Stimulated activated CD4-positive, alpha-beta T cell treated with anti-CD3 and anti-CD28 coated beads, Interleukin-1b, Interleukin-23, amount 100 ng/mL, for 4 hours (primary cell): ENCODE results near the gene C19orf67.

Experiments used
- DNase-seq, 2 donors: peaks; one replicate each; pipeline ENCODE4 v3.0.0-alpha.2; 2020; ENCODE audit warnings: low read depth in 2 of 2

C19orf67 gene

DNA sequence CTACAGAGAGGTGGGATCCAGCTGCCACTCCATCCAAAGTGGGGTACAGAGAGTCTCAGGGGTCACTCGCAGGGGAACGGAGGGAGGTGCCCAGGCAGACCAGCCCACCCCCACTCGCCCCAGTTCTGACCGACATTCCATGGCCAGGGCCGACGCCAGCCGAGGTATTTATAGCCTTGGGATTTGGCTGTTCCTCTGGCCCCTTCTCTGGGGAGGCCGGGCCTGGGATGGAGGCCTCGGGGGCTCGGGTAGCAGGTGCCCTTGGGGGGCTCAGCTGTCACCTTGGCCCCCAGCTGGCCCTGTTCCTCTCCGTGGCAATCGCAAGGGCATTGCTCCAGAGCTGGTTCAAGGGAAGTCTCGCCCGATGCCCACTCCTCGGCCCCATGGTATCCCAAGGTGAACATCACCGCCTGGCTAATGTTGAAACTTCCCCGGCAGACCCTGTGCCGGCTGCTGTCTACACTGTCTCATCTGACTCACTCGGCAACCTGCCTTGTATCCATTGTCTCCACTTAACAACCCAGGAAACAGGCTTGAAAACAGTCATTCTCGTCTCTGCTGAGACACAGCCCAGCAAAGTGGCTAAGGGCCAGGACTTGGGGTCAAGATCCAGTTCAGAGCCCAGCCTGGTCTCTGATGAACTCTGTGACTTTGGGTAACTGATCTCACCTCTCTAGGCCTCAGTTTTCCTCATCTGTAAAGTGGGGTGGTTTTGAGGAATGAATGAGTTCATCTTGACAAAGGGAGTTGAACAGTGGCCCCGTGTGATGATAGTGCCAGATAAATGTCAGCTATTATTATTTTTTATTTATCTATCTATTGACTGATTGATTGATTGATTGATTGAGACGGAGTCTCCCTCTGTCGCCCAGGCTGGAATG is 22.2 kb upstream of the C19orf67 start:
- no peak for DNase-seq

DNA sequence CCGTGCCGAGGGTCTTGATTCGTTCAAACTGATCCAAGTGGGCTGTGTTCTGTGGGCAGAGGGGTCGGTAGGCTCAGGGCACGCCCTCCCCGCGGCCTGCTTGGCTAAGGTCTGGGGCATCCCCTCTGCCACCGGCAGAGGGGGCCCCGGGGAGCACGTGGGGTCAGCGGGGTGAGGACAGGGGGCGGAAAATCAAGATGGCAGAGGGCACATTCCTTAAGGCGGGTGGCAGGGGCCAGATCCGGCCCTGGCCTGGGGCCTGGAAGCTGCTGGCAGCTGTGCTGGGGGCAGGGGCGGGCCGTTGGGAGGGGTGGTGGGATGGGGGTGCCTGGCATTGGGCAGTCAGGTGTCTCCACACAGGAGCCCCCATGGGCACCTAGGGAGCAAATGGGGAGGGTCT is 21.3 kb upstream of the C19orf67 start:
- no peak for DNase-seq

GRCh38 chr19:14105680-14106079 is 20.1 kb upstream of the C19orf67 start:
- no peak for DNase-seq

DNA sequence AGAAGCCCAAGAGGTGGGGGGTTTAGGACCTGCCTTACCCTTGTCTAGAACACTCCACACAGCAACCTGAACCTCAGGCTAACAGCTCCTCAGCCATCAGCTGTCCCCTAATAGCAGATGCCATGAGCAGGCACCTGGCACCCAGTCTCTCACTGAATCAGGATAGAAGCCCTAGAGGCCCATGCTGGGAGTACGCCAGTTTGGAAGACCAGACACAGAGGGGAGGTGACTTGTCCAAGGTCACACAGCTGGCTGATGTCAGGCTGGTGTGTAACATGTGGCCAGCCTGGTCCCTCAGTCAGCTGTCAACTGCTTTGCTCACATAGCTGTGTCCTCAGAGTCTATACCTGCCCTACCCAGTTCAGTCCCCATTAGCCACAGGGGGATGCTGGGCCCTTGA is 17.7 kb upstream of the C19orf67 start:
- DNase-seq, result no peak

DNA sequence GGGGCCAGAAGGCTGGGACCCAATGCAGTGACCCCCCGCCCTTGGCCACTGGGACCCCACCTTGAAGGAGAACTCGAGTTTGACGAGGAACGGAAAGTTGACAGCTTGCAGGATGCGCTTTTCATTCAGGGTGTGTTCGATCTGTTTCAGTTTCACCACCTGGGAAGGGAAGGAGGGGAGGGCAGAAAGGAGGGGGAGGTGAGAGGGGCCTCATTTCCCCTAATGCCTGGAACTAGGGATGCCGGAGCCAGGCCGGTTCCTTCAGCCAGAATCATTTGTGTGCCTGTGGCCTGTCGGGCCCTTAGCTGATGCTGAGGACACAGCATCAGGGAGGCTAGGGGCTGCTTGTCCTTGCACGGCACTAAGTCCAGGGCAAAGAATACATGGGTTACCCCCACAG is 17.2 kb upstream of the C19orf67 start:
- DNase-seq, result no peak

DNA sequence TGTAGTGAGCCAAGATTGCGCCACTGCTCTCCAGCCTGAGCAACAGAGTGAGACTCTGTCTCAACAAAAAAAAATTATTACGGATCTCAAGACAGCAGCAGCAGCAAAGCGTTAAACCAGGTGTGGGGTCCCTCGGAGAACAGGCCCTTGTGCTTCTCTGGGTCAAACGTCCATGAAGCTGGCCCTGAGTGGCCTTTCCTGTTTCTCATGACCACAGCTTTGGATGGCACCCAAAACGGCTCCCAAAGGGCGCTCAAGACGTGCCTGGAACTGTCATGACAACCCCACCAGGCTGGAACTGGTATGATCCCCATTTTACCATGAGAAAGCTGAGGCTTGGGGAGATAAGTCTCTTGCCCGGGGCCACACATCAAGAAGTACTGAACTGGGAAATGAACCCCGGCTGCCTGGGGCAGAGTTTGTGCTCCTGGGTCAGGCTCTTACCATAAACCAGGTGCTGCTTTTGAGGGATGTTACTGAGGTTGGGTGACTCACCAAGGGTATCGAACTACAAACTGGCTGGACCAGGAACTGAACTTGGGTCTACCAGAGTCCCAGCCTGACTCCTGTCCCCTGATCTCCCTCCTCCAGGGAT is 16.6 kb upstream of the C19orf67 start:
- DNase-seq, result no peak

GRCh38 chr19:14101003-14101545 is 15.5 kb upstream of the C19orf67 start:
- no peak for DNase-seq

- no peak for DNase-seq
Measured at GRCh38 chr19:14097532-14098151, 12.1 kb upstream of the C19orf67 start.

DNA sequence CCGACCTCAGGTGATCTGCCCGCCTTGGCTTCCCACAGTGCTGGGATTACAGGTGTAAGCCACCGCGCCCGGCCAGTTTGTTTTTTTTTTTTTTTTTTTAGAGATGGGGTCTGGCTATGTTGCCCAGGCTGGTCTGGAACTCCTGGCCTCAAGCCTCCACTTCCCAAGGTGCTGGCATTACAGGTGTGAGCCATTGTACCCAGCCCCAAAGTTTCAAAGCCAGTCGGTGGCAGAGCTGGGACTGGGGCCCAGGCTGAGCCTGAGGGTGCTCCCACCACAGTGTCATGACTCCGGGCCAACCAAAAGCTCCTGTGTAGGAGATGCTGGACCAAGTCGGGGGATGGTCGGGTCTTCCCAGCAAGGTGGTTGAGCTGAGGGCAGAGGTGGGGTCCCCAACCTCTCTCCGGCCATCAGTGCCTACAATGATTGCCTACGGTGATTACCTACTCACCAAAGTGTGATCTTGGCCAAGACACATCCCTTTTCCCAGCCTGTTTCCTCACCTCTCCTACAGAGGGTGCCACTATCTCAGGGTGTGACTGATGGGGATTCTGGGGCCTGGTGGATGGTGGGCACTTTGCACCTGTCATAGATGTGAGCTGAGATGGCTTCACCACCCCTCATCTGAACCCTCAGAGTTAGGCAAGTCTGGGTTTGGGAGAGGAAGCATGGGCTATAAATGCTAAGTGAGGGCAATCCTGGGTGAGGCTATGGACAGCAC is 10.8 kb upstream of the C19orf67 start:
- DNase-seq, result no peak

- DNase-seq, result no peak
Measured at GRCh38 chr19:14094854-14095253, 9.3 kb upstream of the C19orf67 start.

GRCh38 chr19:14093117-14093823 is 7.7 kb upstream of the C19orf67 start:
- no peak for DNase-seq

GRCh38 chr19:14091813-14092462 is 6.4 kb upstream of the C19orf67 start:
- DNase-seq, result no peak

DNA sequence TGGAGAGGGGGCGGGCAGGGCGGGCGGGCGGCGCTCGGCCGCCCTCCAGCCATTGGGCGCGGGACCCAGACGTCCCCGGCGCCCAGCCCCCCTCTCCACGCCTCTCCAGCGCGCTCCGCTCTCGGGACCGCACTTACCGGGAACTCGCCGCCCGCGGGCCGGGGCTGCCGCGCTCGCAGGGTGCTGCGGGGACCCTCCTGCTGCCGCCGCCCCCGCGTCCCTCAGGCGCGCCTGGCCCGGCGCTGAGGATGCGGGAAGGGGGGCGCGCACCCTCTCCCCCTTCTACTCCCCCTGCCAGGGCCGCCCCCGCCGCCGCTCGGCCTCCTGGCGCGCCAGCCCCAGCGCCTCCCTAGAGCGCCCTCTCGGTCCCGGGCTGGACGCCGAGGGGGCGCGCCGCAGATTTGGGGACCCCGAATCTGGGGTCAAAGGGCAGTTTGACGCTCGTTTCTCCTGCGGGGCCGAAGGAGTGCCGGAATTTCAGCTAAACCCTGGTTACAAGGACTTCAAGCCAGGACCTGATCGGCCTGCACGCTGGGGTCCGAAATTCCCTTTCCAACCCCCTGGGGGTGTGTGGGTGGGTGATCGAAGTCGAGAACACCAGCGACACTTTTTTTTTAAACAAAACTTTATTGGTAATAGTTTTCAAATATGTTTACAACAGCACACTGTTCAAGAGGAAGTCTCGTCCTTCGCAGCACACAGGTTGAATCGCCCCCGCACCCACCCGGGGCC is 5.7 kb upstream of the C19orf67 start:
- DNase-seq, result peak in 1 of 2 donors; percentile 40

- DNase-seq, result peak; percentile 87 to 89
Measured at GRCh38 chr19:14090509-14091080, 5.0 kb upstream of the C19orf67 start, which contains the start of gene SAMD1. TSS of gene SAMD1 (minus strand) at chr19:14090751.

- peak in 1 of 2 donors; percentile 24 for DNase-seq
Measured at GRCh38 chr19:14089662-14090508, 4.3 kb upstream of the C19orf67 start.

- DNase-seq, result peak in 1 of 2 donors; percentile 12
Measured at GRCh38 chr19:14089412-14089661, 3.8 kb upstream of the C19orf67 start.

DNA sequence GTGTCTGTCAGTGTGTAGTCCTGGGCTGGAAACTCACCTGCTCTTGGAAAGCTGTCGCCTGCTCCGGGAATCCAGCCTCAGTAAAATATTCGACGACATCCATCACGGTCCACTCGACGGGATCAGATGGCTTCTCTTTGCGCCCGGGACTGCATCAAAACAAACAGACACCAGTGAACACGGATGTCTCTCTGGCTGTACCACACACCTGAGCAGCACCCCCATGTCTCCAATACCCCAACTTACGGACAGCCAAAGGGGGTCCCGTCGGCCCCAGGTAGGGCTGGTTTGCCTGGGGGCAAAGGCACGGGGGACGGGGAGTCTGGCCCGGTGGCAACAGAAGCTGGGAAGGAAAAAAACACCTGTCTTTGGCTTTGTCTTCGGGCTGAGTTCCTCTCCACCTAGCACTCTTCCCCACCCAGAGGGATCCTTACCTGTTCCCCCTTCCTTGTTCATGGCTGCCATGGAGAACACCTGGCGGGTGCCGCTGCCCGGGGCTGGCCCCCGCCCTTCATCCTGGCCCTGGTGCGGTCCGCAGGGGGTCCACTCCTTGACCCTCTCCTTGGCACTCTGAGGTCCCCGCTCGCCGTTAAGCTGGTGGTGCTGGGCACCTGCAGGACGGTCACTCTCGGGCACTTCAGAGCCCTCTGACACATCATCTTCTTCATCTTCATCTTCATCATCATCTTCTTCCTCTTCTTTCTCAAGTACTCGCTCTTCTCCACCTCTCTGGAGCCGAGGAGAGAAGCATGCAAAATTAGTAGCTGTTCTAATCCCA is 3.2 kb upstream of the C19orf67 start:
- DNase-seq, result no peak

DNA sequence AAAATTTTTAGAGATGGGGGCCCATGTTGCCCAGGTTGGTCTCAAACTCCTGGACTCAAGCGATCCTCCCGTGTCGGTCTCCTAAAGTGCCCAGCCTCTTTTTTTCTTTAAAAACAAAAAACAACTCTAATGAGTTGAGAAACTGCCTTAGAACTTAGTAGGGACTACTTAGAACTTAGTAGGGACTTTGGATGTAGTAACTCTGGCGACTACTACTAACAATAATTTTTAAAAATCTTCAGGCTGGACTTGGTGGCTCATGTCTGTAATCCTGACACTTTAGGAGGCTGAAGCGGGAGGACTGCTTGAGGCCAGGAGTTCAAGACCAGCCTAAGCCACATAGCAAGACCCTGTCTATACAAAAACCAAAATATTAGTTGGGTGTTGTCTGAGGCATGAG is 515 bp upstream of the C19orf67 start:
- DNase-seq, result no peak
